GDM1 (cell line): Measurements from ENCODE around the gene MCC.
"Not testable (repeated sequence)": the region's sequence is repeated elsewhere in the genome, so short reads cannot be mapped to it uniquely, and the experiment has no call there.

ENCODE experiments used
- DNase-seq: peaks from one replicate; lab custom pipeline; 2025; lab: John Stamatoyannopoulos, UW

Gene MCC

GRCh38 chr5:113081091-113081839 lies 407.0 kb downstream of the MCC start:
- DNase-seq: no peak

GRCh38 chr5:113076649-113077048 lies 411.6 kb downstream of the MCC start:
- DNase-seq: not testable (repeated sequence)

DNA sequence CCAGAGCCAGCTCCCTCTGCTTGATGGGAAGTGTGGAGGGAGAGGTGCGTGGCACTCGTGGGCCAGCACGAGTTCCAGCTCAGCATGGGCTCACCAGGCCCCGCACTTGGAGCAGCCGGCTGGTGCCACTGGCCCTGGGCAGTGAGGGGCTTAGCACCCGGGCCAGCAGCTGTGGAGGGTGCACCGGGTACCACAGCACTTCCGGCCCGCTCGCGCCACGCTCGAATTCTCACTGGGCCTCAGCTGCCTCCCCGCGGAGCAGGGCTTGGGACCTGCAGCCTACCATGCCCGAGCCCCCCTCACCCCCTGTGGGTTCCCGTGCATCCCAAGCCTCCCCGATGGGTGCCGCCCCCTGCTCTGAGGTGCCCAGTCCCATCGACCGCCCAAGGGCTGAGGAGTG lies 413.2 kb downstream of the MCC start:
- DNase-seq: no peak

- not testable (repeated sequence) for DNase-seq
Measured at GRCh38 chr5:113073629-113074034, 414.6 kb downstream of the MCC start.

GRCh38 chr5:113071401-113071800 lies 416.9 kb downstream of the MCC start:
- no peak for DNase-seq

DNA sequence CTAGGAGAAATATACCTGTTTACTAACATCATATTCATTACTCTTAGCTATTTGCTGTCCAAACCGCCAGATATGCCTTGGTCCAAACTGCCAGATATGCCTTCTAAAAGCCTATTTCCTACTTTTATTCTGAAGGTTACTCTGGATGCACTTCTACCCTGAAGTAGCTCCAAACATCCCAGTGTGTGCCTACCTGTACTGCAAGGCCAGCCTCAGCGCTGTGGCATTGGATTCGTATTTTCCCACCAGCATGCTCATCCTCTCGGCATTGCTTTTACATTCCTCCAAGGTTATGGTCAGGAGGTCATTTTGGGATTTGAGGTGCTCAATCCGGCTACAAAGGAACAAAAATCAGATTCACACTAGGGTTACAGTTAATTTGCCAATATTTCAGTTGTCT lies 417.4 kb downstream of the MCC start:
- DNase-seq: no peak

- DNase-seq: no peak
Measured at GRCh38 chr5:113068559-113068958, 419.7 kb downstream of the MCC start.

GRCh38 chr5:113067635-113068344 lies 420.5 kb downstream of the MCC start:
- no peak for DNase-seq

- DNase-seq: no peak
Measured at GRCh38 chr5:113065626-113066025, 422.6 kb downstream of the MCC start.

DNA sequence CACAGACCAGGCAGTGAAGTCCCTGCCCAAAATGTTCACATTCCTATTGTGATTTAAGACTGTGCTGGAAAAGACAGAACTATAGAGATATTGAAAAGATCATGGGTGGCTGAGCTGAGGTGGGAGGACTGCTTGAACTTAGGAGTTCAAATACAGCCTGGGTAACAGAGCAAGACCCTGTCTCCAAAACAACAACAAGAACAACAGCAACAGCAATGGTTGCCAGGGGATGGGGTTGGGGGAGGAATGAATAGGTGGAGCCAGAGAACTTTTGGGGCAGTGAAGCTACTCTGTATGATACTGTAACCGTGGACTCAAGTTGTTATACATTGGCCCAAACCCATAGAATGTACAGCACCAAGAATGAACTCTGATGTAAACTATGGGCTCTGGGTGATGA lies 423.4 kb downstream of the MCC start:
- DNase-seq: no peak

DNA sequence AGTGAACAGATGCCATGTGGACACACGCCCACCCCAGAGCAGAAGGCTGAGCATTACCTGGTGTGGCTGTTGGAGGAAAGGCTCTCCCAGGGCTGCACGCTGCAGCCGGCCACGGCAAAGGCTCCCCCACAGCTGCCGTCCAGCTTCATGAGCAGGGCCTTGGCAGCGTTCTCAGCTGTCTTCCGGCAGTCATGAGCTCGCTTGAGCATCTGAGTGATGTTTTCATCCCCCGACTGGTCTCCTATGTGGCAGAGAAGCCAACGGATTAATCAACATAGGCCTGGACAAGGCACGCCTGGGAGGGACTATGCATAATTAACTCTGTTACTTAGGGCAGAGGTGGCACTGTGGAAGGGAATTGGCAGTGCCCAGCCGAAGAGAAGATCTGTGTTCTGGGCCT lies 424.3 kb downstream of the MCC start:
- DNase-seq: no peak

DNA sequence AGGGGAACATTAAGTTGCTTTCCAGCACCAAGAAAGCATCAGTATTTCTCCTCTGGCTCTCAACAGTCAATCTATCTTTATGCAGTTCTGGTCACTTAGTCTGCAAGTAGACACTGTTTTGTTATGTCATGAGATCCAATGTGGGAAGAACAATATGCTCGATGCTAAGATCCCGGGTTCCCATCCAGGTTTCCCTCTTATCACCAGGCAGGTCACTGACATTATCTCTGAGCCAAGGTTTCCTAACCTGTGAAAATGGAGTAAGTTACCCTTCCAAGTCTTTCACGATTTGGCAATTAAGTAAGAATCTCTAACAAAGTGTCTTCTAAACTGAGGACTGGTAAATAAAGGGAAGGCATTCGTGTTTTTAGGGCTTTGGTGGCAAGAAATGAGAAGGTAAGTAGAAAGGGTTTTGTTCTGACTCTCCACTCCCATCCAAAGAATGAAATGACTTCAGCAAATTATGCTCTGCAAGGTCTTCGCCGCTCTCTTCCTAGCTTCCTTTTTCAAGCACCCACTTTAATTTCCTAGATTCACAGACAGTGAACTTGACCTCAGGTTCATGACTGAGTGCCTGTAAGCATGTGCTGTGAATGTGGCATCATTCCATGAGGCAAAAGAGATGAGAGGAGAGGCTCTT lies 425.3 kb downstream of the MCC start:
- no peak for DNase-seq

GRCh38 chr5:113061846-113062780 lies 426.1 kb downstream of the MCC start:
- DNase-seq: no peak

GRCh38 chr5:113060408-113061025 lies 427.7 kb downstream of the MCC start:
- no peak for DNase-seq

DNA sequence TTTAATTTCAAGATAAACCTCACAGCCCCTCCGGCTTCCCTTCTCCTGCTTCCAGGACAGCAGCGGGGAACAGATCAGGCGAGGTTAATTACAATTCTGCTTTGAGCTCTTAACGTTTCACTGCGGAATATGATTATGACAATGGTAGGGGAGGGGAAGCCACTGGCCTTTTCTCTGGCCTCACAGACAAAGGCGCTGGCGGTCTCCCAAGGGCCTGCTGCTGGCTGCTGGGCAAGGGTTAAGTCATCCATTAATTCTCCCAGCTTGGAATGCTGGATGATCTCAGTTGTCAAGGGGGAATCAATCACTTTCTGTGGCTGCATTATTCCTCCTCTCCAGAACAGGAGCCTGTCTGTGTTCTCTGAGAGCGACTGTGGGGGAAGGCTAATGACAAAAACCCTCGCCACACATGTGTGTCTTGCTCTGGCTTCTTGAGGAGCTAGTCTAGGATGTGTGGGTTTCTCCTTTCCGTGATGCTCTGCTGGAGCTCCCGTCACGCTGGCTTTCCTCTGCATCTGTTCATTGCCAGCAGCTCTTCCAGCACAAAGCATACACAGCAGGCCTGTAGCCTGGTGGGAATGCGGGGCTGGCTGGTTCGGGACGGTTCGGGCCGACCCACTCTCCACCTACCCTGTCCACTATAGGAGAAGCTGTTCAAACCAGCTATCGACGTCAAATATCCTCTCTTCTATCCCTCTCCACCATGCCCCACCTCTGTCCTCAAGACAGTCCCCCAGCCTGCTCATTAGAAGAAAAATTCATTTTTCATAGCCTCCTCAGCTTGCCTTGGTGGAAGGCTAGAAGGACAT lies 428.8 kb downstream of the MCC start:
- no peak for DNase-seq

DNA sequence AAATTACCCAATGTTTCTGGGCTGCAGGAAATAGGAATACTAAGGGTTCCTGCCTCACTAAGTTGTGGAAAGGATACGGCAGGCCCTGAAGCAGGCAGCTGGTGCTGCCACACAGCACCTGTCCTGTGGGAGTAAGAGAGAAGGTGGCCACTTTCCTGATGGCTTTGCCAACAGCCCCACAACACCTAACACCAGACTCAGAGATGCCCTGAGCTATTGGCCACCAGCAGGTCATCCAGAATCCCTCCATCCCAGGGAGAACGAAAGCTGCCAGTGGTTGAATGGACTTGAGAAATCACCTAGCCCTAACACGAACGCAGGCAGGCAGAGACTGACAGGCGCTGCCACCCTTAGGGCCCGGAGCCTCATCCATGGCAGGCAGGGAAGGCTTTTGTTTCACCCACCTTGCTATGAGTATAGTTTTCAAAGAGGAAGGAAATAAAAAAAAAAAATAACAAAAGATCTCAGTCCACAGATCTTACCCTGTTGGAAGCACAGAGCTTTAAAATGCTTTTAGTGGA lies 429.5 kb downstream of the MCC start:
- DNase-seq: no peak

GRCh38 chr5:113058269-113058668 lies 430.0 kb downstream of the MCC start:
- no peak for DNase-seq

- DNase-seq: no peak
Measured at GRCh38 chr5:113057557-113057984, 430.7 kb downstream of the MCC start.

GRCh38 chr5:113056988-113057387 lies 431.3 kb downstream of the MCC start:
- peak; percentile 13 for DNase-seq

GRCh38 chr5:113054899-113055298 lies 433.4 kb downstream of the MCC start:
- DNase-seq: no peak
